K562 (cell line): ENCODE data around the gene TMEM187. TPM values are rescaled to one million over a fixed set of nuclear protein-coding genes. Genes with fewer than 3 reads are reported as not detected.

Source experiments
- ATF4 ChIP-seq: fragments of 450-650 bp; formaldehyde crosslinking; IDR thresholded peaks from 2 replicates; pipeline ENCODE4 v1.4.0; 2022; ENCODE audit warnings: mild to moderate bottlenecking, moderate library complexity
- E2F1 ChIP-seq: sonication (generic); formaldehyde crosslinking; IDR thresholded peaks from 2 replicates; pipeline ENCODE4 v1.8.1; 2023; ENCODE audit warnings: mild to moderate bottlenecking, missing genetic modification reagents, moderate library complexity
- GTF2F1 ChIP-seq: IDR thresholded peaks from 2 replicates; pipeline ENCODE4 v1.6.1; 2011; ENCODE audit warnings: low read depth, low read length, improper control_type of control experiment
- MBD1 ChIP-seq: fragments of 250-450 bp; sonication (Bioruptor Pico); IDR thresholded peaks from 2 replicates; pipeline ENCODE4 v1.8.0; 2022; ENCODE audit warnings: inconsistent platforms
- MECOM ChIP-seq: fragments of 250-450 bp; sonication (Bioruptor Pico); IDR thresholded peaks from 2 replicates; pipeline ENCODE4 v1.8.0; 2022; ENCODE audit warnings: inconsistent platforms
- MED1 ChIP-seq: sonication (generic); formaldehyde crosslinking; IDR thresholded peaks from 2 replicates; pipeline ENCODE4 v1.8.1; 2023; ENCODE audit warnings: missing genetic modification reagents, borderline replicate concordance
- MLLT1 ChIP-seq, 2 experiments: fragments of 450-650 bp; IDR thresholded peaks; 2 replicates each; pipeline ENCODE4 v1.6.1; 2016
- MTF1 ChIP-seq: fragments of 250-450 bp; sonication (Bioruptor Pico); IDR thresholded peaks from 2 replicates; pipeline ENCODE4 v1.9.0; 2021; ENCODE audit warnings: moderate library complexity, mild to moderate bottlenecking, inconsistent platforms, borderline replicate concordance
- NEUROD1 ChIP-seq: fragments of 150-350 bp; IDR thresholded peaks from 2 replicates; pipeline ENCODE4 v1.6.1; 2014; ENCODE audit warnings: borderline replicate concordance, low read length, low read depth; ENCODE audit not compliant: partially characterized antibody
- NR0B1 ChIP-seq: fragments of 450-650 bp; IDR thresholded peaks from one replicate; pipeline ENCODE4 v1.6.1; 2018; ENCODE audit warnings: mild to moderate bottlenecking, moderate library complexity; ENCODE audit not compliant: partially characterized antibody
- PRPF4 ChIP-seq: fragments of 200-400 bp; formaldehyde crosslinking; IDR thresholded peaks from one replicate; pipeline ENCODE4 v1.6.1; 2017; ENCODE audit warnings: low read length, low read depth, mild to moderate bottlenecking; ENCODE audit not compliant: insufficient read depth, poor library complexity, severe bottlenecking
- SREBF1 ChIP-seq: fragments of 150-350 bp; IDR thresholded peaks from 2 replicates; pipeline ENCODE4 v1.6.1; 2014; ENCODE audit warnings: antibody characterized with exemption, low read depth, low read length, borderline replicate concordance
- STAT6 ChIP-seq: sonication (generic); formaldehyde crosslinking; IDR thresholded peaks from 2 replicates; pipeline ENCODE4 v1.8.1; 2023; ENCODE audit warnings: mild to moderate bottlenecking, missing genetic modification reagents
- ZNF134 ChIP-seq: fragments of 250-450 bp; sonication (Bioruptor Pico); conservative IDR thresholded peaks from 2 replicates; pipeline ENCODE4 v1.4.0; 2020
- polyA plus RNA-seq, 8 experiments: library from polyadenylated mRNA; depleted of rRNA in 4 of 8; stranded (reverse) in 5 of 8; unstranded in 3 of 8; fragments of >200 nt; fragmentation: Nextera tagmentation in 2 of 8; fragmentation: Illumina TruSeq in 1 of 8; extraction: Ambion mirVana in 2 of 8; extraction: Trizol in 1 of 8; gene quantifications; 2 replicates each; pipeline versions ENCODE4 v1.2.1 to v1.2.3, GENCODE V29; 2011 to 2014; ENCODE audit warnings: inconsistent platforms in 1 of 8, missing spikeins in 1 of 8
- total RNA-seq, 7 experiments: library from RNA; depleted of rRNA in 6 of 7; stranded (reverse); fragments of >200 nt in 6 of 7; fragmentation: Illumina TruSeq in 2 of 7; extraction: Trizol in 2 of 7; gene quantifications; 2 replicates each; pipeline versions ENCODE4 v1.2.1 to v1.2.3, GENCODE V29; 2011 to 2021; ENCODE audit warnings: low replicate concordance in 1 of 7

The TMEM187 gene
- total and polyA plus RNA-seq, 9 of the 15 experiments (the other 6 are each of a cell fraction or from before 2014, with no cell fraction given): 0.13 to 6.4 (median 1.6) TPM

GRCh38 chrX:153971450-153972367, 845 bp upstream of the TMEM187 start, which contains the start of gene HCFC1 (continued):
- TF ChIP-seq NR0B1: no peak
- no peak for TF ChIP-seq ATF4 (CRISPR knock-in tag)
- TF ChIP-seq GTF2F1: peak; percentile 48; the same call in 1 of the 2 replicates
- TF ChIP-seq MECOM: no peak
- TF ChIP-seq ZNF134 (CRISPR knock-in tag): no peak
- no peak for TF ChIP-seq STAT6
- 0 out of 4 replicates have a peak, but pooled peaks of 1 of the 2 experiments have one; percentile 45 for TF ChIP-seq MLLT1 (IDR thresholded peaks at IDR 0.05)
- no peak for TF ChIP-seq NEUROD1
- TF ChIP-seq PRPF4: no peak
- no peak for TF ChIP-seq MED1 (CRISPR knock-in tag)
- no peak for TF ChIP-seq MBD1 (CRISPR knock-in tag)
- TF ChIP-seq MTF1 (CRISPR knock-in tag): no peak
- TF ChIP-seq SREBF1: no peak
- peak; percentile 74 for TF ChIP-seq E2F1 (CRISPR knock-in tag)
